ENCODE results near the gene CA12. TPM values are rescaled to one million over a fixed set of nuclear protein-coding genes. Genes with fewer than 3 reads are reported as not detected.
"Not testable (repeated sequence)": the region's sequence is repeated elsewhere in the genome, so short reads cannot be mapped to it uniquely, and the experiment has no call there.

The CA12 gene
- total RNA-seq, 3 donors from 2014 or later = 141 to 645 (median 213) TPM

DNA sequence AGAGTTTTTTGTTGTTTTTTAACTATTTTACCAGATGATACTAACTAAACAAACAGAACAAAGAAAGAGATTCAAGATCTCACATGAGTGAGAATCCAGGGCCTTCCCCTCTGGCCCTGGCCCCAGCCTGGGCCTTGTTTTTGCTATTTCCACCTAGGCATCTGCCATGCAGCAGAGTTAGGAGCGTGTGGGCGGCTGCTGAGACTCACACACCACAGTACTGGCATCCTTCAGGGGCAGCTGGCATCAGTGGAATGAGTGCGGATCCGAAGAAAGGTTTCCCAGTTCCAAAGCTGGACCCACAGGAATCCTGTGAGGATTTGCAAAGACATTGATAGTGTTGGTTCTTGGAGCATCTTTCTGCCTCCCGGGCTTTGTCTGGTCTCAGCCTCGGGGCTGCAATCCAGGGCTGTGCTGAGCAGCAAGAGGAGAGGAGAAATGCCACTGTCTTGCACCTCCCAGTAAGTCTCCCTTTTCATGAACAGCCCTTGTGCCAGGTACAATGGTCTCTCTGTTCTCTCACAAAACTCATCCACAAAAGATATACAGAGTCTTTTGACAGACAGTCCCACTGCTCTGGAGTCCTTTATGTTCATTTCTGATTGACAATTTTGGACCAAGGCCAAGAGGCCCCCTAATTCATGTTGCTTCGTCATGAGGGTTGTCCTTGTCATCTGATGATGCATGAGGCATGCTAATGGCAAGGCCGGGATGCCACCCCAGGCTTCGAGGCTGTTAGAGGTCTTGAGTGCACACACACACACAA, 57.7 kb downstream of the CA12 start:
- DNase-seq (no peak), ATAC-seq (no peak)
- H3K4me1 ChIP-seq (ENCODE audit: low read depth) = no peaks in the 10 kb centered on the region
- intact Hi-C loops (cut with DNase I, micrococcal nuclease) = no loop called here
- no peak overlapping the region for H3K4me3 ChIP-seq
- TF ChIP-seq, protein P1, sequence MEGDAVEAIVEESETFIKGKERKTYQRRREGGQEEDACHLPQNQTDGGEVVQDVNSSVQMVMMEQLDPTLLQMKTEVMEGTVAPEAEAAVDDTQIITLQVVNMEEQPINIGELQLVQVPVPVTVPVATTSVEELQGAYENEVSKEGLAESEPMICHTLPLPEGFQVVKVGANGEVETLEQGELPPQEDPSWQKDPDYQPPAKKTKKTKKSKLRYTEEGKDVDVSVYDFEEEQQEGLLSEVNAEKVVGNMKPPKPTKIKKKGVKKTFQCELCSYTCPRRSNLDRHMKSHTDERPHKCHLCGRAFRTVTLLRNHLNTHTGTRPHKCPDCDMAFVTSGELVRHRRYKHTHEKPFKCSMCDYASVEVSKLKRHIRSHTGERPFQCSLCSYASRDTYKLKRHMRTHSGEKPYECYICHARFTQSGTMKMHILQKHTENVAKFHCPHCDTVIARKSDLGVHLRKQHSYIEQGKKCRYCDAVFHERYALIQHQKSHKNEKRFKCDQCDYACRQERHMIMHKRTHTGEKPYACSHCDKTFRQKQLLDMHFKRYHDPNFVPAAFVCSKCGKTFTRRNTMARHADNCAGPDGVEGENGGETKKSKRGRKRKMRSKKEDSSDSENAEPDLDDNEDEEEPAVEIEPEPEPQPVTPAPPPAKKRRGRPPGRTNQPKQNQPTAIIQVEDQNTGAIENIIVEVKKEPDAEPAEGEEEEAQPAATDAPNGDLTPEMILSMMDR (IDR thresholded peaks at IDR 0.05) = no peak
- no peaks in the 10 kb centered on the region for H3K9me3 ChIP-seq
- no peaks in the 10 kb centered on the region for H3K36me3 ChIP-seq (ENCODE audit: low read depth)

DNA sequence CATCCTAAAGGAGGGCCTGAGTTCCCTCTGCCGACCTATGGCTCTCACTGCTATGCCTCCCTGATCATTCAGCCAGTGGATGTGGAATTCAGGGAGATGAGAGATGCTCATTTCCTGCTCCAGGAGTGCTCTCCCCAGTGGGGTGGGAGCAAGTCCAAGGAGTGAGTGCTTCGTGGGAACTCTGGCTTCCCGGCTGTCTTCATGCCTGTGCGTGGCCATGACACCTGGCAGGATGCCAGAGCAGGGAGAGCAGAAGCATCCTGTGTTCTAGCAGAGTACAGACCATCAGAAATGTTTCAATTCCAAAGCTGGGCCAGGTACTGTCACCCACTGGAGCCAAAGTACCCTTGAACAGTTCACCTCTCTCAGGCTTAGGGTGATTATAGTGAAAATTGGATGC, 59.1 kb downstream of the CA12 start:
- no peak for ATAC-seq
- H3K9me3 ChIP-seq = no peaks in the 10 kb centered on the region

DNA sequence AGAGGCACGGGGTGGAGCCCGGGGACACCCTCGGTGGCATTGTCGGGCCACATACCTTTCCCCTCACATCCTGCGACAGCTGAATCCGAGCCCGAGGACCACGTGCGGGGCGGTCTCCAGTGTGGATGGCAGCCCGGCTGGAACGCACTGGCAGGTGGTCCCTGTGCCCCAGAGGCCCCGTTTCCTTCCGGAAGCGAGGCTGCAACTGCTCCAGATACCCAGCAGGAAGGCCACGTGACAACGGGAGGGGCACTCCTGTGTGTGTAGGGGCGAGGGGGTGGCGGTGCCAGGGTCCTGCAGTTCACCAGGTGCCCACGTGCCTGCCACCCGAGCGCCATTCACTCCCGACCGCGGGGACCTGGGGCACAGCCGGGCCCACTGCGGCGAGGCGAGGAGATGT, 60.2 kb downstream of the CA12 start:
- Histone ChIP-seq H3K4me1 (ENCODE audit: low read depth) (no peaks in the 10 kb centered on the region), H3K4me3 (no peak overlapping the region), H3K9me3 (no peaks in the 10 kb centered on the region), H3K36me3 (ENCODE audit: low read depth) (no peaks in the 10 kb centered on the region)
- TF ChIP-seq, protein P1 (IDR thresholded peaks at IDR 0.05) = no peak
- ATAC-seq (peak; percentile 9), DNase-seq (peak in 1 of 3 donors; percentile 62)
- intact Hi-C loops (cut with DNase I, micrococcal nuclease) = no loop called here

More for the DNA sequence above, 59.1 kb downstream of the CA12 start:
- peak in 2 of 3 donors; percentile 47 to 57 for DNase-seq
- no peaks in the 10 kb centered on the region for H3K36me3 ChIP-seq (ENCODE audit: low read depth)
- TF ChIP-seq, protein P1 (IDR thresholded peaks at IDR 0.05) = no peak
- H3K4me1 ChIP-seq (ENCODE audit: low read depth) = no peaks in the 10 kb centered on the region
- intact Hi-C loops (cut with DNase I, micrococcal nuclease) = no loop called here
- no peak overlapping the region for H3K4me3 ChIP-seq

DNA sequence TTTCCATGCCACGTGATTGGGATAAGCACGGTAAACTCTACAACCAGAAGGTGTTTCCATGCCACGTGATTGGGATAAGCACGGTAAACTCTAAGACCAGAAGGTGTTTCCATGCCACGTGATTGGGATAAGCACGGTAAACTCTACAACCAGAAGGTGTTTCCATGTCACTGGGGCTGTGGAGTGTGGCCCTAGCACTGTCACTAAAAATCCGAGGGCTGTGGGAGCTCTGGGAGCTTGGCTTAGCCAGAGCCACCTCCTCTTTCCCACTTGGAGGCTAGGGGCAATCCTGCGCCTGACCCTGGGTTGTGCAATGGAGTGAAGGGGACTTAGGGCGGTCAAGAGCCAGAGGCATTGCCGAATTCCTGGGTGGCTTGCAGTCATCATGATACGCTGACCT, 60.7 kb downstream of the CA12 start:
- intact Hi-C loops (cut with DNase I, micrococcal nuclease); ATAC-seq; H3K36me3 ChIP-seq (ENCODE audit: low read depth): not testable (repeated sequence)

DNA sequence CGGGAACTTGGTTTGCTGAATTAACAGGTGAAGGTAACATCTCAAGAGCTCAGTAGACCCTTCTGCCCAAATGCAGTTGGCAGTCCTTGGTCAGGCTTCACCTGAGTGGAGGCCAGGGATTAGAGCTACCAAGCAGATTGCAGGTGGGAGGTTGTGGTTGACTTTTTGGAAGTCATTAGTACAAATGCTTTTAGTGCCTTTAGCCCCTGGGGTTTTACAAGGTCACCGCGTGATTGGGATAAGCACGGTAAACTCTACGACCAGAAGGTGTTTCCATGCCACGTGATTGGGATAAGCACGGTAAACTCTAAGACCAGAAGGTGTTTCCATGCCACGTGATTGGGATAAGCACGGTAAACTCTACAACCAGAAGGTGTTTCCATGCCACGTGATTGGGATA, 61.2 kb downstream of the CA12 start:
- H3K36me3 ChIP-seq (ENCODE audit: low read depth); intact Hi-C loops (cut with DNase I, micrococcal nuclease); DNase-seq; H3K4me3 ChIP-seq; H3K9me3 ChIP-seq; H3K4me1 ChIP-seq (ENCODE audit: low read depth); ATAC-seq: not testable (repeated sequence)

More for the DNA sequence above, 60.7 kb downstream of the CA12 start:
- H3K4me1 ChIP-seq (ENCODE audit: low read depth); H3K9me3 ChIP-seq; DNase-seq; H3K4me3 ChIP-seq: not testable (repeated sequence)

DNA sequence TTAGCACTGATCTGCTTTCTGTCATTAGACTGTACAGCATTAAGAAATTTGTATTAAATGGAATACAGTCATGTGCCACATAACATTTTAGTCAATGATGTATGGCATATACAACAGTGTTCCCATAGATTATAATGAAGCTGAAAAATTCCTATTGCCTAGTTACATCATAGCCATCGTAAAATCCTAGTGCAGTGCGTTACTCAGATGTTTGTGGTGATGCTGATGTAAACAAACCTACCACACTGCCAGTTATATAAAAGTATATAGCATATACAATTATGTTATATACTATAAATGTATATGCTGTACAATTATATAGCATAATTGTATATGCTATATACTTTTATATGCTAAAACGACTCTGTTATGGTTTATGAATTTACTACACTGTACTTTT, 62.6 kb downstream of the CA12 start:
- TF ChIP-seq, protein P1 (IDR thresholded peaks at IDR 0.05) = no peak
- Histone ChIP-seq H3K4me1 (ENCODE audit: low read depth) (no peaks in the 10 kb centered on the region), H3K4me3 (no peak overlapping the region), H3K9me3 (no peaks in the 10 kb centered on the region), H3K36me3 (ENCODE audit: low read depth) (no peaks in the 10 kb centered on the region)
- intact Hi-C loops (cut with DNase I, micrococcal nuclease) = loop anchor here in 1 of 2 donors (5.0 kb wide), 1 partner anchor 203 kb away; no protein-coding TSS in a partner anchor
- ATAC-seq = peak; percentile 82
- no peak for DNase-seq
